GM12865 (cell line): Measurements from ENCODE around the gene TRAF3IP1.
"Not testable (repeated sequence)": the region's sequence is repeated elsewhere in the genome, so short reads cannot be mapped to it uniquely, and the experiment has no call there.

Experiments
- DNase-seq: peaks from one replicate; pipeline ENCODE4 v3.0.0; 2010; ENCODE audit warnings: low read depth
- H3K4me3 ChIP-seq: 2 replicates; pipeline ENCODE4 v1.5.1; 2011; ENCODE audit warnings: mild to moderate bottlenecking, low read depth, low read length, control low read depth
- TF ChIP-seq, protein P1 (sequence below): IDR thresholded peaks from 2 replicates; pipeline ENCODE4 v1.5.1; 2011; ENCODE audit warnings: low read length, control low read depth, low read depth, inconsistent platforms; ENCODE audit not compliant: insufficient read depth; ENCODE audit errors: missing control alignments

Gene TRAF3IP1

DNA sequence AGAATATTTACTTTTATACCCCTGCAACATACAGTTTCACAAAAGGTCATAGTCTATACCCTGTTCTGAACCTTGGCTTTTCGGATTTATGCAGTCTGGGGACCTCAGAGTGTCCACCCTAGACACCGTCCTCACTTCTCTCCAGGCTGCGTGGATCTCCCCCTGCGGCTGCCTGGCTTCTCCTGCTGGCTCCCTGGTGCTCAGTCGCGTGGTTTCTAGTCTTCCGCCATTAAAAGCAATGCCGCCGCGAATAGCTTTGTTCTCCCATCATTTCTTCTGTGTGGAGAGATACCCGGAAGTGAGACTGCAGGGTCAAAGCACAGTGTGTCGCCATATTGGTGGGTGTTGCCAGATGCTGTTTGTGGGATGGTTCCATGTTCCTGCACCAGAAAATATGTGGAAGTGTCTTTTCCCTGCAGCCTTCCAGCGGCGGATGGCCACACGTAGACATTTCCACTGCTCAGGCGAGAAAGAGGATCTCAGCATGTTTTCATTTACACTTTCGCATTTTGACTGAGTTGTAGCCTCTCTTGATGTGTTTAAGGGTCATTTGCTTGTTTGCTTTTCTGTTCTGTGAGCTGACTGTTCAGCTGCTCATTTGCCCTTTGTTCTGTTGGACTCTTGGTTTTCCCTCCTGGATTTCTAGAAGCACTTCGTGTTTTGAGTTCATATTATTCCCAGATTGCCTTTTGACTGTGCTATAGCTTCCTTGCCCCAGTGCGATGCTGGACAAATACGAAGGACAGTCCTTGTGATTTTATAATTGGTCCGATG, 83.5 kb downstream of the TRAF3IP1 start:
- no peak overlapping the region for H3K4me3 ChIP-seq
- TF ChIP-seq, protein P1, sequence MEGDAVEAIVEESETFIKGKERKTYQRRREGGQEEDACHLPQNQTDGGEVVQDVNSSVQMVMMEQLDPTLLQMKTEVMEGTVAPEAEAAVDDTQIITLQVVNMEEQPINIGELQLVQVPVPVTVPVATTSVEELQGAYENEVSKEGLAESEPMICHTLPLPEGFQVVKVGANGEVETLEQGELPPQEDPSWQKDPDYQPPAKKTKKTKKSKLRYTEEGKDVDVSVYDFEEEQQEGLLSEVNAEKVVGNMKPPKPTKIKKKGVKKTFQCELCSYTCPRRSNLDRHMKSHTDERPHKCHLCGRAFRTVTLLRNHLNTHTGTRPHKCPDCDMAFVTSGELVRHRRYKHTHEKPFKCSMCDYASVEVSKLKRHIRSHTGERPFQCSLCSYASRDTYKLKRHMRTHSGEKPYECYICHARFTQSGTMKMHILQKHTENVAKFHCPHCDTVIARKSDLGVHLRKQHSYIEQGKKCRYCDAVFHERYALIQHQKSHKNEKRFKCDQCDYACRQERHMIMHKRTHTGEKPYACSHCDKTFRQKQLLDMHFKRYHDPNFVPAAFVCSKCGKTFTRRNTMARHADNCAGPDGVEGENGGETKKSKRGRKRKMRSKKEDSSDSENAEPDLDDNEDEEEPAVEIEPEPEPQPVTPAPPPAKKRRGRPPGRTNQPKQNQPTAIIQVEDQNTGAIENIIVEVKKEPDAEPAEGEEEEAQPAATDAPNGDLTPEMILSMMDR, result no peak
- DNase-seq, result no peak

DNA sequence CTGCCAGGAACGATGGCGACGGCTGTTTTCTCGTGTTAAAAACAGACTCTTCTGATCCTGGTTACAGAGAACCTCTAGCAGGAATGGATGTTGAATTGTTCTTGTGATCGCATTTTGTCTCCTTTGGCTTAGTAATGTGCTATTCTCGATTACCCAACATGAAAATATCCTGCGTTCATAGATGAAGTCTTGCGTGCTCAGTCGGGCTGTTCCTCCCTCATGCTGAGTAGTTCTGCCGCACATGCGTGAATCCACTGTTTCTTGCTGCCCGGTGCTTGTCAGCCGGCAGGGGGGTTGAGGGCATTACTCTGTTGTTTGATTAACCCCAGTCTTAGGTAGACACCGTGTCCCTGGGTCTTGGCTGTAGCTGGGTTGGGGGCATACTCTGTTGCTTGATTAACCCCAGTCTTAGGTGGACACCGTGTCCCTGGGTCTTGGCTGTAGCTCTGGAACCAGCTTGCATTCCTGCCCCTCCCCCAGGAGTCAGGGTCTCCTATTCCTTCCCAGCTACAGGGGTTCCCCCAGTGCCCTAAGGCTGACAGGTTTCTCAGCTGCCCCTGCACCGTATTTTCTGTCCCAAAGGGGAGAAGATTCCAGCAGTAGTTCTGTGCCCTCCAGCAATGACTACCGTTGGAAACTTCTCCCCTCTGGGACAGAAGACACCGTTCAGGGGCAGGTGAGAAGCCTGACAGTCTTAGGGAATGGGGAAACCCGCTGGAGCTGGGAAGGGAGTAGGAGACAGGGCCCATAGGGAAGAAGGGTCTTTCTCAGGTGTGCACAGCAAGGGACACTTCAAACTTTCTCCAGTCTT, 84.3 kb downstream of the TRAF3IP1 start:
- H3K4me3 ChIP-seq, result no peak overlapping the region
- TF ChIP-seq, protein P1, result no peak
- DNase-seq, result no peak

DNA sequence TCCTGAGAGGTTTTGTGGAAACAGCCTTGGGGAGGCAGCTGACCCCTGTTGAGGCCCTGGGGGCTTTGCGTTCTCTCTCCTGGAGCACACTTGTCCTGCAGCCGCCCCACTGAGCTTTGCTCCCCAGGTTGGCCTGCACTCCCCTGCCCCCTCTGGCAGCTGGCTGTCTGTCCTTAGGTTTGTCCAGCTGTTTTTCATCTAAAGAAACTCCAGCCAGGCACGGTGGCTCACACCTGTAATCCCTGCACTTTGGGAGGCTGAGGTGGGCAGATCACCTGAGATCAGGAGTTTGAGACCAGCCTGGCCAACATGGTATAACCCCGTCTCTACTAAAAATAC, 84.9 kb downstream of the TRAF3IP1 start:
- not testable (repeated sequence) for DNase-seq, H3K4me3 ChIP-seq

GRCh38 chr2:238406221-238406997, 86.1 kb downstream of the TRAF3IP1 start:
- DNase-seq, result no peak
- H3K4me3 ChIP-seq, result no peak overlapping the region
- TF ChIP-seq, protein P1, result no peak

- H3K4me3 ChIP-seq, result no peak overlapping the region
- TF ChIP-seq, protein P1, result no peak
- DNase-seq, result no peak
These were observed 86.6 kb downstream of the TRAF3IP1 start for GRCh38 chr2:238406998-238407285.

DNA sequence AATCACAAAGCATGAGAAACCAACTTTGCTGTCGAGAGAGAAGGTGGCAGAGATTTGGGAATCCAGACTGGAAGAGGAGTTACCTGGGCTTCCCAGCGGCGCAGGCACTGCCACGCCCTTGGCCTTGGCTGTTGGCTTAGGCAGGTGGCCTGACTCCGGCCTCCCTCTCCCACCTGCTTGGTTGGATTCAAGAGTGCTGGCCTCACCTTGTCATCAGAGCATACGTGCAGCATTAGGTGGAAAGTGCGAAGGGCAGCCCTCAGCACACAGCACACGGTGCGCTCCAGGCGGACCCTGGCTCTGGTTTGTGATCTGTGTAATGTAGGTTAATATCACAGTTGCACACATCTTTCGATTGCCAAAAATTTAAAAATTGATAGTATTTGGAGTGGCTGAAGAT, 87.2 kb downstream of the TRAF3IP1 start:
- DNase-seq, result no peak
- TF ChIP-seq, protein P1, result no peak

More for the DNA sequence above, 87.2 kb downstream of the TRAF3IP1 start:
- no peak overlapping the region for H3K4me3 ChIP-seq
